HG02642 (cell line): ENCODE results near the gene HAP1.
"Not testable (repeated sequence)": the region's sequence is repeated elsewhere in the genome, so short reads cannot be mapped to it uniquely, and the experiment has no call there.

Source experiments
- ATAC-seq: cut with Tn5 transposase; IDR thresholded peaks from one replicate; pipeline ENCODE4 v1.9.1; 2021; ENCODE audit warnings: mild to moderate bottlenecking; ENCODE audit not compliant: unreplicated experiment, poor library complexity

Gene HAP1, protein sequence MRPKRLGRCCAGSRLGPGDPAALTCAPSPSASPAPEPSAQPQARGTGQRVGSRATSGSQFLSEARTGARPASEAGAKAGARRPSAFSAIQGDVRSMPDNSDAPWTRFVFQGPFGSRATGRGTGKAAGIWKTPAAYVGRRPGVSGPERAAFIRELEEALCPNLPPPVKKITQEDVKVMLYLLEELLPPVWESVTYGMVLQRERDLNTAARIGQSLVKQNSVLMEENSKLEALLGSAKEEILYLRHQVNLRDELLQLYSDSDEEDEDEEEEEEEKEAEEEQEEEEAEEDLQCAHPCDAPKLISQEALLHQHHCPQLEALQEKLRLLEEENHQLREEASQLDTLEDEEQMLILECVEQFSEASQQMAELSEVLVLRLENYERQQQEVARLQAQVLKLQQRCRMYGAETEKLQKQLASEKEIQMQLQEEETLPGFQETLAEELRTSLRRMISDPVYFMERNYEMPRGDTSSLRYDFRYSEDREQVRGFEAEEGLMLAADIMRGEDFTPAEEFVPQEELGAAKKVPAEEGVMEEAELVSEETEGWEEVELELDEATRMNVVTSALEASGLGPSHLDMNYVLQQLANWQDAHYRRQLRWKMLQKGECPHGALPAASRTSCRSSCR

DNA sequence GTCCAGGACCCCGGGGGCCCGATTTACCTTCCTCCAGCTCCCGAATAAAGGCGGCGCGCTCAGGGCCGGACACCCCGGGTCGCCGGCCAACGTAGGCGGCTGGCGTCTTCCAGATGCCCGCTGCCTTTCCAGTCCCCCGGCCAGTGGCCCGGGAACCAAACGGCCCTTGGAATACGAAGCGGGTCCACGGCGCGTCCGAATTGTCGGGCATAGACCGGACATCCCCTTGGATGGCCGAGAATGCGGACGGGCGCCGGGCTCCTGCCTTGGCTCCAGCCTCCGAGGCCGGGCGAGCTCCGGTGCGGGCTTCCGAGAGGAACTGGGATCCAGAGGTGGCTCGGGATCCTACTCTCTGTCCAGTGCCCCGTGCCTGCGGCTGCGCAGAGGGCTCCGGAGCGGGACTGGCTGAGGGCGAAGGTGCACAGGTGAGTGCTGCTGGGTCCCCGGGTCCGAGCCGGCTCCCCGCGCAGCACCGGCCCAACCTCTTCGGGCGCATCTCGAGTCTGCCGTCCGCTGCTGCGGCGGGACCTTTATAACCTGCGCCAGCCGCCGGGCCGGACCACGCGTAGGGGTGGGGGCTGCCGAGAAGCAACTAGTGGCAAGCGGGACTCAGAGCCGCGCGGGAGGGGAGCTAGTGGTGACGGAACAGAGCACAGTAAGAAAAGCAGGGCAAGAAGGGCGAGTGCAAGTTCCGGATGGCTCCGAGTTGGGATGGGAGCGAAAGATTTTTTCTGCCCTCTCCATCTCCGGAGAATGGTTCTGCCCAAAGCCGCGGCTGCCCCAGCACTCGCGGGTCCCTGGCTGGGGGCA, at the start of gene HAP1:
TSS of gene HAP1 (minus strand) at position 505 of the 810 bp plus-strand sequence. CDS start at position 496, 9 bp downstream.
- ATAC-seq, result no peak

DNA sequence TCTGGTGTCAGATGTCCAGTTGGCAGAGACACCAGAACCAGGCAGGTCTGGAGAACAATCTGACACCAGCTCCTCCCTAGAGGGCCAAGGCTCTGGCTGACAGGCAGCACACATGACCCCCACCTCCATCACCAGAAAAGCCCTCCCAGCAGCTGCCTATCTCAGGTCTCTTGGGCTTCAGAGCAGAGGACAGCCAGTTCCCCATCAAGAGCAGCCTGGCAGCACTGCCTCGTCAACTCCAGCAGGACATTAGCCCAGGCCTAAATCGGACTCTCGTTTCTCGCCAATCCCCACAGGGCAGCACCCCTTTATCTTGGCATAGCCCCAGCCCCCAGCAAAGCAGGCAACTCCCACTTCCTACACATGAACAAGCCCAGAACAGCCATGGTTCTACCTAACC, 47.7 kb upstream of the HAP1 start:
- no peak for ATAC-seq

GRCh38 chr17:41781404-41782110, 47.1 kb upstream of the HAP1 start:
- no peak for ATAC-seq

DNA sequence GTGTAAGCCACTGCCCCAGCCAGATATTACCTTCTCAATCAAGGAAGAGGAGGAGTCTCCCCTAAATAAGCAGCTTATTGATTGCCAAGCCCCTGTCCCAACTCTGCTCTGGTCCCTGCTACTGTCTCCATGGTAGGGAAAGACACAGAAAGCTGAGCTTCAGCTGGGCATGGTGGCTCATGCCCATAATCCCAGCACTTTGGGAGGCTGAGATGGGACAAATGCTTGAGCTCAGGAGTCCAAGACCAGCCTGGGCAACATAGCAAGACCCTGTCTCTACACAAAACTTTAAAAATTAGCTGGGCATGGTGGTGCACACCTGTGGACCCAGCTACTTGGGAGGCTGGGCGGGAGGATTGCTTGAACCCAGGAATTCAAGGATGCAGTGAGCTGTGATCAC, 45.5 kb upstream of the HAP1 start:
- ATAC-seq, result no peak

GRCh38 chr17:41777574-41778188, 43.2 kb upstream of the HAP1 start:
- no peak for ATAC-seq

DNA sequence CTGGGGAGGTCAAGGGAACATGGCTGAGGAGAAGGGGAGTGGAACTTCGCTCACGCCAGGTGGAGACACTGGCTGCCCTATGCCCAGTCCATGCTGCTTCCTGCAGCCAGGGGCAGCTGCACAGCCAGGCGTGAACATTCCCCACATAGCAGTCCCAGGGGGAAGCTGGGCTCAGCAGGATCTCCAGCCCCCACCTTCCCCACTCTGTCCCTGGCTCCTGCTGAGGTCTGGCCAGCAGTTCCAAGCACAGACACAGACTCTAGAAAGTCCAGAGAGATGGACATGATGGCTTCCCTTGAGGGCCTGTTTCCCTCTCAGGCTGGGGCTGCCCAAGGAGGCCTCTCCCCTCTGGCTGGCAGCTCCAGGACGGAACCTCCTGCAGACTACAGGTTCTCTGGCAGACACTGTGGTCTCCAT, 42.7 kb upstream of the HAP1 start:
- ATAC-seq, result no peak

GRCh38 chr17:41776262-41776900, 41.9 kb upstream of the HAP1 start:
- not testable (repeated sequence) for ATAC-seq

GRCh38 chr17:41775394-41776226, 41.2 kb upstream of the HAP1 start:
- no peak for ATAC-seq

- no peak for ATAC-seq
These were observed 39.3 kb upstream of the HAP1 start for GRCh38 chr17:41773731-41774193.

DNA sequence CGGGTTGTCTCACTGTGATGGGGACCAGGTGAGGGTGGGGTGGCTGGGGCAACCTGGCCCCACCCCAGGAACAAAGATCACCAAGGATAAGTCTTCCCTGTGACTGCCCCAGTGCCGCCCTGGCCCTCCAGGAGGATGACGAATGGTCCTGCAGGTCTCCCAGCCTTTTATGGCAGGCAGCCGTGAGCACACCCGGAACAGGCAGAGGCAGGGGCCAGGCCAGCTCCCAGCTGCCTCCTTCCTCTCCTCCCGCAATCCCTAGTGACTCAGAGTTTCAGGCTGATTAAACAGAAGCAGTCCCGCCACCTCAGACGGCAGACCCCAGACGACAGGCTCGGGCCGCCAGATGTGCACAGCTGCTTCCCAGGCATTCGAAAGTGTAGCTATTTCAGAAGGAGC, 38.7 kb upstream of the HAP1 start:
- ATAC-seq, result no peak

GRCh38 chr17:41772586-41773189, 38.2 kb upstream of the HAP1 start:
- ATAC-seq, result no peak

DNA sequence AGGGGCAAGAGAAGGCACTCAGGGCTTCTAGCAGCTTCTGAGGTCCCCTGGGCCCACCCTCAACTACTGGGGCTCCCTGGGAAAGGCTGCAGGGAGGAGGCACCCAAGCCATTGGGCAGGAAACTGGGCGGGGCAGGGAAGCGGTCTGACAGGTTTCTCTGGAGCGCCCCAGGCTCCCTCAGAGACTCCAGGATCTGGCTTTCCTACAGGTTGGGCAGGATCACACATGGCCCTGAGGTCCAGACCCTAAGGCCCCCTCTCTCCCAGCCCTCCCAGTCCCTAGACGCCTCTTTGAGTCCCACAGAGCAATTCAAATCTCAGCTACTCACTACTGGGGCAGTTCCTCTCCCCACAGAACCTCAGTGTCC, 37.8 kb upstream of the HAP1 start:
- ATAC-seq, result no peak

GRCh38 chr17:41771389-41772206, 37.2 kb upstream of the HAP1 start:
- ATAC-seq, result no peak

DNA sequence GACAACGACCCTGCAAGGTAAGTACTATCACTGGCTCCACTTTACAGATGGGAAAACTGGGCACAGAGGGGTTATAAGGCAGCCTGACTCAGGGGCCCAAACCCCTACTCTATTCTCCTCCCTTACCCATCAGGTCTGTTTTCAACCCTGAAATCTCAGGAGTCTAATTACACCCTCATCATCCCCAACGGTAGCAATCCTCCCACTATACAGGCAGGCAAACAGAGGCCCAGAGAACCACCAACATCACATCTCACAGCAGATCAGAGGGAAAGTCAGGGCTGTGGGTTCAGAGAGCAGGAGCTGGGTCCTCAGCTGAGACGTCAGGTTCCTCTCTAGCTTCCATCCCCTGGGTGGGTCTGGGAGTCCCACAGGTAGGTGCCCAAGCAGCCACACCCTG, 35.5 kb upstream of the HAP1 start:
- ATAC-seq, result no peak

DNA sequence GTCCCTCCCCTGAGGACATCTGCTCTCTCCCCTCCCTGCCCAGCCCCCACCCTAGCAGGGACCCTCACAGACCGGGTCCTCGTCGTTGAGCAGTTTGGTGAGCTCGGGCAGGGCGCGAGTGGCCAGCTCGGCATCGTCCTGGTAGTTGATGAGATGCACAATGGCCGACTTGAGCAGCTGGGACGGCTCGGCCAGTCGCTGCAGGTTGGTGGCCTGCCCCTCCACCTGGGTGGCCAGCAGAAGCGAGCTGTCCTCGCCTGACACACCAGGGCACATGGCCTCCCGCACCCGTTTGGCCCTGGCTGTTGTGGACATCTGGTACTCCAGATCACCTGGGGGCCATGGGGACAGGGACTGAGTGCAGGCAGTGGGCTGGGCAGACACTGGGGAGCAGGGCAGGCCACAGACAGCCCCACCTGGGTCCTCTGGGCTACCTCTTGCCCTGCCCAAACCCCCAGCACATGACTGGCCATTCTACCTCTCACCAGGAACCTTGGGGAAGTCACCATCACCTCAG, 35.0 kb upstream of the HAP1 start:
- no peak for ATAC-seq

DNA sequence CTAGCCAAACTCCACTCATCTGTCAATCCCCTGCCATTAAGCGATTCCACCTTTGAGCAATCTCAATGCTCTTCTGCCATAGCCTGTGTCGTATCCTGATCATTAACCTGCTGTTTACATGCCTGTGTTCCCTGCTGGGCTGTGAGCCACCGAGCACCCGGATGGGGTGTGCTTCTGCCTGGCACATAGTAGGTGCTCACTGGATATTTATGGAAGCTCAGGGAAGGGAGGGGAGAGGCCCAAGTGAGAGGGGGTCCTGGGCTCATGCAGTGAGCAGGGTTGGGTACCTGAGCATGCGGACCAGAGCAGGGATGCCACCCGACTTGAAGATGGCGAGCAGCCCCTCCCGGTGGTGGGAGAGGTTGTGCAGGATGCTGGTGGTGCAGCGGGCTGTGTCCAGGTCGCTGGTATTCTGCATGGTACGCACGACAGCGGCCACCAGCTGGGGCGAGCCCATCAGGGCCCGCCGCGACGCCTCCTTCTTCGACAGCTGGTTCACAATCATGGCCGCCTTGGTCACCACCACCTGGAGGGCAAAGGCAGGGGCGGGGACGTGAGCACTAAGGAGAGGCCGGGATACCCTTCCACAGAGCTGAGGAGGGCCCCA, 34.3 kb upstream of the HAP1 start:
- no peak for ATAC-seq
